Caco-2 (cell line): ENCODE measurements around the gene TTC28. TPM values are rescaled to one million over a fixed set of nuclear protein-coding genes. Genes with fewer than 3 reads are reported as not detected.
A peak's percentile ranks its signal among the peaks of the same experiment; 100 is the strongest.

Experiments used
- BruUV-seq: library from RNA; stranded (reverse); fragments of 400-500 nt; replicated peaks from 2 replicates; lab custom pipeline; 2021; lab: Mats Ljungman, UMichigan
- CTCF ChIA-PET: fragments of 300-600 bp; sonication (Branson Sonifier 250); formaldehyde crosslinking; loops from one replicate; lab custom pipeline; 2022; ENCODE audit warnings: antibody characterized with exemption; lab: Charles Lee
- POLR2A ChIA-PET: fragments of 300-600 bp; sonication (Branson Sonifier 250); formaldehyde crosslinking; loops from one replicate; lab custom pipeline; 2022; ENCODE audit warnings: antibody characterized with exemption; lab: Charles Lee
- DNase-seq, 2 experiments: peaks; one replicate each; pipeline versions ENCODE4 v3.0.0 to v3.0.0-alpha.2; 2020 to 2022
- H3K27me3 ChIP-seq: replicated peaks from 2 replicates; pipeline ENCODE4 v1.6.0; 2011; ENCODE audit warnings: low read length; ENCODE audit not compliant: control insufficient read depth, insufficient read depth
- H3K36me3 ChIP-seq: 2 replicates; pipeline ENCODE4 v1.5.1; 2011; ENCODE audit warnings: low read length; ENCODE audit not compliant: control insufficient read depth, insufficient read depth
- H3K4me1 ChIP-seq: fragments of 250-450 bp; sonication (Bioruptor Pico); 2 replicates; pipeline ENCODE4 v1.5.1; 2020; ENCODE audit warnings: mild to moderate bottlenecking
- H3K4me3 ChIP-seq: 2 replicates; pipeline ENCODE4 v1.5.1; 2011; ENCODE audit warnings: low read depth, mild to moderate bottlenecking, control low read depth, low read length
- H3K9me3 ChIP-seq: fragments of 250-450 bp; sonication (Bioruptor Pico); 2 replicates; pipeline ENCODE4 v1.5.1; 2020; ENCODE audit warnings: mild to moderate bottlenecking, moderate library complexity
- H3K27ac Mint-ChIP-seq: one replicate; pipeline ENCODE4 v1.8.0; 2022; ENCODE audit warnings: mixed read lengths; ENCODE audit not compliant: unreplicated experiment
- H3K27me3 Mint-ChIP-seq: one replicate; pipeline ENCODE4 v1.8.0; 2022; ENCODE audit warnings: mixed read lengths; ENCODE audit not compliant: insufficient read depth, unreplicated experiment
- H3K36me3 Mint-ChIP-seq: one replicate; pipeline ENCODE4 v1.8.0; 2022; ENCODE audit warnings: mild to moderate bottlenecking, mixed read lengths; ENCODE audit not compliant: insufficient read depth, unreplicated experiment
- H3K4me1 Mint-ChIP-seq: one replicate; pipeline ENCODE4 v1.8.0; 2022; ENCODE audit warnings: low read depth, mixed read lengths; ENCODE audit not compliant: unreplicated experiment
- H3K4me3 Mint-ChIP-seq: one replicate; pipeline ENCODE4 v1.8.0; 2022; ENCODE audit warnings: mild to moderate bottlenecking, moderate library complexity, mixed read lengths; ENCODE audit not compliant: unreplicated experiment
- H3K9me3 Mint-ChIP-seq: one replicate; pipeline ENCODE4 v1.8.0; 2022; ENCODE audit warnings: mixed read lengths; ENCODE audit not compliant: unreplicated experiment
- intact Hi-C: fragments of 100-400 bp; cut with micrococcal nuclease; formaldehyde crosslinking; loops from one replicate; pipeline ENCODE4 v1.10.0; 2022; ENCODE audit not compliant: unreplicated experiment
- total RNA-seq: library from RNA; stranded (reverse); gene quantifications from 2 replicates; pipeline ENCODE4 v1.2.3, GENCODE V29; 2022
- TF ChIP-seq, protein P1 (sequence below), 2 experiments: fragments of 200-600 bp in 1 of 2; IDR thresholded peaks; 1 replicate in 1 of 2; 2 replicates in 1 of 2; pipeline versions ENCODE4 v1.5.1 to v1.8.0; 2011 to 2022; ENCODE audit warnings: antibody characterized with exemption in 1 of 2, control low read depth in 1 of 2, inconsistent platforms in 1 of 2, low read depth in 1 of 2, low read length in 1 of 2, mild to moderate bottlenecking in 1 of 2, moderate library complexity in 1 of 2; ENCODE audit not compliant: insufficient read depth in 1 of 2, severe bottlenecking in 1 of 2, unreplicated experiment in 1 of 2

TTC28 gene
- total RNA-seq, 1 experiment from 2014 or later, result 12.0 TPM

DNA sequence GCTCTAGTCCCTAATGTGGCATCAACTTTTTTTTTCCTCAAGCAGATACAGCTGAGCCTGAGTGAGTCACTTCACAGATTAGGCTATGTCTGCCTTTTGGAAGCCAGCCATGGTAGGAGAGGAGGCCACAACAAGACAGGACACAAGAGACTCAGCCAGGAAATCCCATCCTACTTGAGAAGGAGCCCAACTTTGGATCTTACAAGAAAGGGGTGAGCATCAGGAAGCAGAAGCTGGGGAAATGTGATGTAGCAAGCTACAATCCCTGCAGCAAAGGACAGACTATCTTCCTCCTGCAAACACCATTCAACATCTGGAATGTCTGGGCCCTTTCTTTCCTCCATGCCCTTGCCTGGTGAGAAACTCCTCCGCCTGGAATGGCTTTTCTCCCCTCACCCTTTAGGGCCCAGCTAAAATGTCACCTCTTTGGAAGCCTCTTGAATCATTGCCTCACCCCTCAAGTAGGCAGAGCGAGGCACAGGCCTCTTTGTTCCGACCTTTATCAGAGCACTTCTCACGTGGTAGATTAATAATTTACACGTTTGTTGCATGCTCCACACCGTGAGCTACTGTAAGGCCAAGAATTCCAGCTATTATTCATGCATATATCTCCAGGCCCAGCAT lies 604.2 kb downstream of the TTC28 start:
- Histone ChIP-seq H3K36me3 (no peaks in the 10 kb centered on the region), H3K4me1 (peaks cover 13% of the 10 kb centered on the region; the same call in 1 of the 2 replicates), H3K9me3 (no peaks in the 10 kb centered on the region), H3K27me3 (no peaks in the 10 kb centered on the region), H3K4me3 (no peak overlapping the region)
- POLR2A ChIA-PET, result no interaction called here
- Mint-ChIP-seq H3K36me3 (no peaks in the 10 kb centered on the region), H3K27me3 (no peaks in the 10 kb centered on the region), H3K27ac (no peak overlapping the region), H3K4me3 (no peak overlapping the region), H3K4me1 (no peaks in the 10 kb centered on the region), H3K9me3 (no peaks in the 10 kb centered on the region)
- CTCF ChIA-PET, result interaction anchor here (0.8 kb wide), 1 partner anchor 37 kb away, joined by 3 read pairs; no protein-coding TSS in a partner anchor
- DNase-seq, result peak in 1 of 2 experiments; percentile 39
- TF ChIP-seq, protein P1, sequence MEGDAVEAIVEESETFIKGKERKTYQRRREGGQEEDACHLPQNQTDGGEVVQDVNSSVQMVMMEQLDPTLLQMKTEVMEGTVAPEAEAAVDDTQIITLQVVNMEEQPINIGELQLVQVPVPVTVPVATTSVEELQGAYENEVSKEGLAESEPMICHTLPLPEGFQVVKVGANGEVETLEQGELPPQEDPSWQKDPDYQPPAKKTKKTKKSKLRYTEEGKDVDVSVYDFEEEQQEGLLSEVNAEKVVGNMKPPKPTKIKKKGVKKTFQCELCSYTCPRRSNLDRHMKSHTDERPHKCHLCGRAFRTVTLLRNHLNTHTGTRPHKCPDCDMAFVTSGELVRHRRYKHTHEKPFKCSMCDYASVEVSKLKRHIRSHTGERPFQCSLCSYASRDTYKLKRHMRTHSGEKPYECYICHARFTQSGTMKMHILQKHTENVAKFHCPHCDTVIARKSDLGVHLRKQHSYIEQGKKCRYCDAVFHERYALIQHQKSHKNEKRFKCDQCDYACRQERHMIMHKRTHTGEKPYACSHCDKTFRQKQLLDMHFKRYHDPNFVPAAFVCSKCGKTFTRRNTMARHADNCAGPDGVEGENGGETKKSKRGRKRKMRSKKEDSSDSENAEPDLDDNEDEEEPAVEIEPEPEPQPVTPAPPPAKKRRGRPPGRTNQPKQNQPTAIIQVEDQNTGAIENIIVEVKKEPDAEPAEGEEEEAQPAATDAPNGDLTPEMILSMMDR (IDR thresholded peaks at IDR 0.05; ENCODE audit: insufficient read depth in 1 of 2, low read depth in 1 of 2, low read length in 1 of 2, severe bottlenecking in 1 of 2, unreplicated experiment in 1 of 2), result no peak
- no TSS peak for BruUV-seq
- intact Hi-C loops, result no loop called here

DNA sequence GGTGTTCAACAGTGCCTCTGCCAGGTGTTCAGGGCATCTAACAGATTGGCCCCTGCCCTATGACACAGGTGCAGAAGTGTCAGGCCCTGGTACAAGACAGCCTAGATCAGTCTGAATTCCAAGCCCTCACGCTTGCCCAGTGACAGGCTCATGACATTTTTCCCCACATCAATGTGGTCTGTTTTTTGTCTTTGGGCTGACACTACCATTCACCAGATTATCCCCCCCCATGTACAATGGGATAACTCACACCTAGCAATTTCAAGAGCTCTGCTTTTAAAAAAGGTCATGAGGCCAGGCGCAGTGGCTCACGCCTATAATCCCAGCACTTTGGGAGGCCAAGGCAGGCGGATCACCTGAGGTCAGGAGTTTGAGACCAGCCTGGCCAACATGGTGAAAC lies 605.1 kb downstream of the TTC28 start:
- POLR2A ChIA-PET, result no interaction called here
- Mint-ChIP-seq H3K4me1 (peaks cover 4% of the 10 kb centered on the region), H3K4me3 (no peak overlapping the region), H3K27ac (no peak overlapping the region), H3K9me3 (no peaks in the 10 kb centered on the region), H3K36me3 (no peaks in the 10 kb centered on the region), H3K27me3 (peaks cover 4% of the 10 kb centered on the region)
- no peaks in the 10 kb centered on the region for H3K36me3 ChIP-seq
- no peaks in the 10 kb centered on the region for H3K27me3 ChIP-seq
- no peaks in the 10 kb centered on the region for H3K9me3 ChIP-seq
- BruUV-seq, result no TSS peak
- TF ChIP-seq, protein P1 (IDR thresholded peaks at IDR 0.05; ENCODE audit: insufficient read depth in 1 of 2, low read depth in 1 of 2, low read length in 1 of 2, severe bottlenecking in 1 of 2, unreplicated experiment in 1 of 2), result no peak
- DNase-seq, result no peak
- intact Hi-C loops, result no loop called here
- no peak overlapping the region for H3K4me3 ChIP-seq
- H3K4me1 ChIP-seq, result peaks cover 13% of the 10 kb centered on the region; the same call in 1 of the 2 replicates
- CTCF ChIA-PET, result no interaction called here

DNA sequence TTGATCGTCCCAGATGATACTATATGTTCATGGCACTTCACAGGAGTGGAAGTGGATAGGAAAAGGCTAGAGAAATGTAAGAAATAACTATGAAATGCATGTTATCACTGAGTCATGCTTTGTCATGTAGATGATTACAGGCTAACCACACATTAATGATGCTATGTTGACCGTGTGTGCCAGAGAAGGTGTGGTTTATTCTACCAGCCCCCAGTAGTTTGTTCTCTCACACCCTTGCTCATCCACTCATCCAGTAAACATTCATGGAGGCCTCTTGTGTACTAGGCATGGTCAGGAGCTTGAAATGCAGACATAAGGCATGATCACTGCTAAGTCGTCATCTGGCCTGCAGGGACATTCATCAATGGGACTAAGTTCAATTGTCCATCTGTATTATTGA lies 607.6 kb downstream of the TTC28 start:
- H3K27me3 Mint-ChIP-seq, result peaks cover 4% of the 10 kb centered on the region
- H3K27ac Mint-ChIP-seq, result no peak overlapping the region
- intact Hi-C loops, result no loop called here
- Histone ChIP-seq H3K9me3 (no peaks in the 10 kb centered on the region), H3K4me1 (peaks cover 11% of the 10 kb centered on the region; the same call in 1 of the 2 replicates), H3K36me3 (no peaks in the 10 kb centered on the region), H3K4me3 (no peak overlapping the region), H3K27me3 (no peaks in the 10 kb centered on the region)
- CTCF ChIA-PET, result interaction anchor here (0.6 kb wide), 1 partner anchor 17 kb away, joined by 3 read pairs; no protein-coding TSS in a partner anchor
- POLR2A ChIA-PET, result no interaction called here
- H3K36me3 Mint-ChIP-seq, result no peaks in the 10 kb centered on the region
- H3K4me3 Mint-ChIP-seq, result no peak overlapping the region
- H3K4me1 Mint-ChIP-seq, result peaks cover 7% of the 10 kb centered on the region
- BruUV-seq, result no TSS peak
- no peaks in the 10 kb centered on the region for H3K9me3 Mint-ChIP-seq
- DNase-seq, result no peak
- TF ChIP-seq, protein P1 (IDR thresholded peaks at IDR 0.05; ENCODE audit: insufficient read depth in 1 of 2, low read depth in 1 of 2, low read length in 1 of 2, severe bottlenecking in 1 of 2, unreplicated experiment in 1 of 2), result no peak
